Neuronal stem cell (in vitro differentiated cells): ENCODE data around the gene C1S.
"Not testable (repeated sequence)": the region's sequence is repeated elsewhere in the genome, so short reads cannot be mapped to it uniquely, and the experiment has no call there.

Source experiments
- DNase-seq: peaks from one replicate; pipeline ENCODE4 v3.0.0-alpha.2; 2013; ENCODE audit warnings: low spot score
- H2AFZ ChIP-seq: one replicate; pipeline ENCODE4 v1.6.1; 2013; ENCODE audit warnings: mild to moderate bottlenecking, low read length, inconsistent platforms
- H2AK5ac ChIP-seq: 2 replicates; pipeline ENCODE4 v1.6.1; 2013; ENCODE audit warnings: low read depth, mild to moderate bottlenecking, inconsistent platforms, low read length, moderate library complexity, mixed read lengths
- H2BK120ac ChIP-seq: 2 replicates; pipeline ENCODE4 v1.6.1; 2013; ENCODE audit warnings: low read depth, mild to moderate bottlenecking, inconsistent platforms, low read length, moderate library complexity, mixed read lengths
- H2BK12ac ChIP-seq: one replicate; pipeline ENCODE4 v1.6.1; 2013; ENCODE audit warnings: low read length, inconsistent platforms
- H2BK15ac ChIP-seq: 2 replicates; pipeline ENCODE4 v1.6.1; 2013; ENCODE audit warnings: mild to moderate bottlenecking, low read length, inconsistent platforms, mixed read lengths
- H2BK5ac ChIP-seq: one replicate; pipeline ENCODE4 v1.6.1; 2013; ENCODE audit warnings: inconsistent platforms, mild to moderate bottlenecking, low read length, moderate library complexity
- H3K14ac ChIP-seq: one replicate; pipeline ENCODE4 v1.6.1; 2013; ENCODE audit warnings: low read length, inconsistent platforms
- H3K18ac ChIP-seq: 2 replicates; pipeline ENCODE4 v1.6.1; 2013; ENCODE audit warnings: low read length, inconsistent platforms
- H3K23ac ChIP-seq: 2 replicates; pipeline ENCODE4 v1.6.1; 2013; ENCODE audit warnings: low read depth, mild to moderate bottlenecking, mixed read lengths, low read length, inconsistent platforms; ENCODE audit not compliant: poor library complexity
- H3K27ac ChIP-seq: replicated peaks from 3 replicates; pipeline ENCODE4 v1.5.1; 2013; ENCODE audit warnings: low read length, inconsistent platforms
- H3K27me3 ChIP-seq, 3 experiments: 2 replicates each; pipeline ENCODE4 v1.6.1; 2013; ENCODE audit warnings: low read length in 3 of 3, mild to moderate bottlenecking in 2 of 3, inconsistent platforms in 1 of 3, low read depth in 1 of 3, mixed read lengths in 1 of 3, moderate library complexity in 1 of 3; ENCODE audit not compliant: control insufficient read depth in 3 of 3, insufficient read depth in 3 of 3
- H3K36me3 ChIP-seq, 2 donors: replicated peaks in 1 of 2; 2 replicates each; pipeline ENCODE4 v1.6.1; 2013; ENCODE audit warnings: low read length in 2 of 2; ENCODE audit not compliant: control insufficient read depth in 2 of 2, insufficient read depth in 2 of 2
- H3K4ac ChIP-seq: 2 replicates; pipeline ENCODE4 v1.6.1; 2013; ENCODE audit warnings: inconsistent platforms, mild to moderate bottlenecking, low read length, moderate library complexity
- H3K4me1 ChIP-seq, 2 donors: 1 replicate in 1 of 2; 2 replicates in 1 of 2; pipeline ENCODE4 v1.6.1; 2013; ENCODE audit warnings: low read length in 2 of 2, low read depth in 1 of 2; ENCODE audit not compliant: control insufficient read depth in 2 of 2, insufficient read depth in 1 of 2
- H3K4me2 ChIP-seq: one replicate; pipeline ENCODE4 v1.6.1; 2013; ENCODE audit warnings: mild to moderate bottlenecking, low read length, inconsistent platforms; ENCODE audit not compliant: insufficient read depth, poor library complexity, severe bottlenecking
- H3K4me3 ChIP-seq, 2 donors: 2 replicates each; pipeline ENCODE4 v1.5.1; 2013; ENCODE audit warnings: low read length in 2 of 2, mild to moderate bottlenecking in 2 of 2, inconsistent platforms in 1 of 2, moderate library complexity in 1 of 2
- H3K79me1 ChIP-seq: one replicate; pipeline ENCODE4 v1.6.1; 2013; ENCODE audit warnings: low read depth, mild to moderate bottlenecking, inconsistent platforms, low read length, moderate library complexity
- H3K9ac ChIP-seq: one replicate; pipeline ENCODE4 v1.6.1; 2013; ENCODE audit warnings: mild to moderate bottlenecking, low read depth, low read length, inconsistent platforms; ENCODE audit not compliant: poor library complexity
- H3K9me3 ChIP-seq, 2 donors: replicated peaks in 1 of 2; 2 replicates each; pipeline versions ENCODE3 to v1.6.1; 2013; ENCODE audit warnings: low read length in 2 of 2, mild to moderate bottlenecking in 2 of 2, inconsistent platforms in 1 of 2, low read depth in 1 of 2, mixed read lengths in 1 of 2, moderate library complexity in 1 of 2; ENCODE audit not compliant: control insufficient read depth in 2 of 2, insufficient read depth in 1 of 2
- H4K8ac ChIP-seq: one replicate; pipeline ENCODE4 v1.6.1; 2013; ENCODE audit warnings: low read depth, mild to moderate bottlenecking, inconsistent platforms, low read length, moderate library complexity
- H4K91ac ChIP-seq: one replicate; pipeline ENCODE4 v1.6.1; 2013; ENCODE audit warnings: low read length, low read depth, mild to moderate bottlenecking, inconsistent platforms; ENCODE audit not compliant: poor library complexity
- WGBS, 2 donors: extraction: QIAGEN DNeasy Blood & Tissue Kit; methylation state at CpG; one replicate each; pipeline ENCODE4 v1.1.7; 2013; ENCODE audit warnings: missing lambda C conversion rate in 2 of 2, mixed read lengths in 1 of 2; ENCODE audit not compliant: insufficient read length in 2 of 2, insufficient replicate concordance in 1 of 2; ENCODE audit errors: extremely low coverage in 2 of 2; 5-methylcytosine and 5-hydroxymethylcytosine counted together

C1S gene

GRCh38 chr12:7049445-7049951 lies 11.0 kb upstream of the C1S start:
- H3K4me2 ChIP-seq, H3K14ac ChIP-seq, H2BK12ac ChIP-seq, H4K91ac ChIP-seq, H3K9me3 ChIP-seq, H3K23ac ChIP-seq, H3K9ac ChIP-seq, H2BK120ac ChIP-seq, H2AFZ ChIP-seq, DNase-seq, H4K8ac ChIP-seq, H3K36me3 ChIP-seq, H3K27me3 ChIP-seq, H2BK5ac ChIP-seq, H3K18ac ChIP-seq, H2AK5ac ChIP-seq, H3K4me1 ChIP-seq, H3K79me1 ChIP-seq, H2BK15ac ChIP-seq, H3K4me3 ChIP-seq, H3K27ac ChIP-seq, H3K4ac ChIP-seq: not testable (repeated sequence)
- no CpG with 5 or more reads among the region's 10 CpGs for WGBS, 2 donors

DNA sequence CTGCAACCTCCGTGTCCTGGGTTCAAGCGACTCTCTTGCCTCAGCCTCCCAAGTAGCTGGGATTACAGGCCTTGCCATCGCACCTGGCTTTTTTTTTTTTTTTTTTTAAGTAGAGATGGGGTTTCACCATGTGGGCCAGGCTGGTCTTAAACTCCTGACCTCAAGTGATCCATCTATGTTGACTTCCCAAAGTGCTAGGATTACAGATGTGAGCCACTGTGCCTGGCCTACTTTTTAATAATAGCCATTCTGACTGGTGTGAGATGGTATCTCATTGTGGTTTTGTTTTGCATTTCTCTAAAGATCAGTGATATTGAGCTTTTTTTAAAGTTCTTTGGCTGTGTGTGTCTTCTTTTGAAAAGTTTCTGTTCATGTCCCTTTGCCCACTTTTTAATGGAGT lies 10.5 kb upstream of the C1S start:
- H3K14ac ChIP-seq, H2BK120ac ChIP-seq, H2BK15ac ChIP-seq, H3K36me3 ChIP-seq, H3K23ac ChIP-seq, H4K8ac ChIP-seq, H2AK5ac ChIP-seq, H3K4me3 ChIP-seq, H3K9ac ChIP-seq, H3K27ac ChIP-seq, H3K4me1 ChIP-seq, H2AFZ ChIP-seq, H2BK12ac ChIP-seq, H3K18ac ChIP-seq, H3K4ac ChIP-seq, H2BK5ac ChIP-seq, H4K91ac ChIP-seq, H3K79me1 ChIP-seq, H3K4me2 ChIP-seq, H3K27me3 ChIP-seq, H3K9me3 ChIP-seq, DNase-seq: not testable (repeated sequence)
- no CpG with 5 or more reads among the region's 3 CpGs for WGBS, 2 donors

- no peak for DNase-seq
- Histone ChIP-seq H3K4me3 (no peak overlapping the region), H3K9me3 (peaks cover 0 to 5% of the 10 kb centered on the region in 2 donors)
Measured at GRCh38 chr12:7054925-7055324, 5.6 kb upstream of the C1S start.

GRCh38 chr12:7055736-7056135 lies 4.8 kb upstream of the C1S start:
- not testable (repeated sequence) for H2BK12ac ChIP-seq, H3K4me2 ChIP-seq, H3K18ac ChIP-seq, H3K23ac ChIP-seq, H3K79me1 ChIP-seq, H4K8ac ChIP-seq, H4K91ac ChIP-seq, H2BK5ac ChIP-seq, H3K14ac ChIP-seq, H3K4me1 ChIP-seq, H2AK5ac ChIP-seq, DNase-seq, H3K4ac ChIP-seq, H3K27ac ChIP-seq, H2BK15ac ChIP-seq, H2AFZ ChIP-seq, H3K9me3 ChIP-seq, H3K27me3 ChIP-seq, H3K36me3 ChIP-seq, H2BK120ac ChIP-seq, H3K4me3 ChIP-seq, H3K9ac ChIP-seq
- WGBS, 2 donors = no CpG with 5 or more reads among the region's 2 CpGs

More at GRCh38 chr12:7054925-7055324, 5.6 kb upstream of the C1S start:
- Histone ChIP-seq H3K14ac (no peak overlapping the region), H3K27ac (no peak overlapping the region), H2BK5ac (no peak overlapping the region), H3K4ac (no peak overlapping the region), H2BK15ac (no peak overlapping the region), H3K27me3 (no peaks in the 10 kb centered on the region), H4K91ac (no peak overlapping the region), H3K36me3 (no peaks in the 10 kb centered on the region), H2AFZ (no peak overlapping the region), H2BK120ac (no peak overlapping the region), H2AK5ac (no peak overlapping the region), H3K4me2 (no peak overlapping the region), H3K79me1 (no peaks in the 10 kb centered on the region), H2BK12ac (no peak overlapping the region), H3K4me1 (no peaks in the 10 kb centered on the region), H3K9ac (no peak overlapping the region), H3K23ac (no peak overlapping the region), H3K18ac (no peak overlapping the region), H4K8ac (no peak overlapping the region)
- WGBS, 2 donors = no CpG with 5 or more reads among the region's 4 CpGs
